Effector CD4-positive, alpha-beta T cell (primary cell): ENCODE results near the gene MAP3K10.
"Not testable (repeated sequence)": the region's sequence is repeated elsewhere in the genome, so short reads cannot be mapped to it uniquely, and the experiment has no call there.

Experiments used
- DNase-seq: peaks from one replicate; pipeline ENCODE4 v3.0.0-alpha.2; 2020
- total RNA-seq: gene quantifications from one replicate; lab custom pipeline; 2026; lab: John Stamatoyannopoulos, UW

Gene MAP3K10
- 25.1 reads per million, percentile 52 among the genes with 10 or more reads in this experiment for total RNA-seq

DNA sequence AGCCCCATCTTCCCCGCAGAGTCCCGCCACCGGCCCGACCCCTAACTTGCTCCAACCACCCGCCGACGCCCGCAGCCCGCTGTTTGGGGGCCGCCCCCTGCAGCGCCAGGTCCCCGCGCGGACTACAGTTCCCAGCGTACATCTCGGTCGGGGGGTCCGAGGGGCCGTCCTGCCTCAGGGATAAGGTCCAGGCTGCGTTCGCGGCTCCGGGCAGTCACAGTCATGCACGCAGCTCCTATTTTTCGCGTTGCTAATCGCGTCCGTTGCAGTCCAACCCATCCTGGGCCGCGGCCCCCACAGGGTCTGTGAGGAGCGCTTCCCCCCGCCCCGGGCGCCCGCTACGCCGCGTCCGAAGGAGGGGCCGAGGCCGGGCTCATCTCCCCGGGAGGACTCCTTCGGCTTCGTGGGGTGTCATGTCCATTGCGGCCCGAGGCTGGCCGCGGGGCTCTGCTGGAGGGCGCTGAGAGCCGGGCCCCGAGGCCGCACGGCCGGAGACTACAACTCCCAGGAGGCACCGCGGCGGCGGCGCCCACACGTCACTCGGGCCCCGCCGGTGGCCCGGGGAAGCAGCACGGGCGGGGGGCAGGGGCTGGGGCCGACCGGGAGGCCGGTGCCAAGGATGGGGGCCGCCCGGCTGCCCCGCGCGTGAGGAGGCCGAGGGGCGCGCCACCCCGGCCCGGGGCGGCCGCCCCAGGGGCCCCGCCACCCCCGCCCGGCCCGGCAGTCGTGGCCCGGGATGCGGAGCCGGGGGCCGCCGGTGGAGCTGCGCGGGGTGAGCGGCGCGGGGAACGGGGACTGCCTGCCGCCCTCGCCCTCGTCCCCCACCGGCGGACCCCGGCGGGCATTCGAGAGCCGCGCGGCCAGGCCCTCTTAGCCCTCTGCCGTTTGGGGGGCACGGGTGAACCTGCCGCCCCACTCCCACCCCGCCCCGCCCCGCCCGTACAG lies at the start of gene MAP3K10:
Gene MAP3K10 (plus strand): TSS at position 536 of the 945 bp plus-strand sequence. CDS start 606 bp downstream, outside the sequence.
- DNase-seq, result peak; percentile 65

DNA sequence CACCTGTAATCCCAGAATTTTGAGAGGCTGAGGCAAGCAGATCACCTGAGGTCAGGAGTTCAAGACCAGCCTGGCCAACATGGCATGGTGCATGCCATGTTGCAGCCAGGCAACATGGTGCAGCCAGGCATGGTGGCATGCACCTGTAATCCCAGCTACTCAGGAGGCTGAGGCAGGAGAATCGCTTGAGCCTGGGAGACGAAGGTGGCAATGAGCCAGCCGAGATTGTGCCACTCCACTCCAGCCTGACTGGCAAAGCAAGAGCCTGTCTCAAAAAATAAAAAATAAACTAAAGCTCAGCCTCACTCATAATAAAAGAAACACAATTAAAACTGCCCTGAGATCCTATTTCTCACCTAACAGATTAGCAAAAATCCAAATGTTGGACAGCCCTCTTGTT lies 49.7 kb upstream of the MAP3K10 start:
- DNase-seq, result no peak

DNA sequence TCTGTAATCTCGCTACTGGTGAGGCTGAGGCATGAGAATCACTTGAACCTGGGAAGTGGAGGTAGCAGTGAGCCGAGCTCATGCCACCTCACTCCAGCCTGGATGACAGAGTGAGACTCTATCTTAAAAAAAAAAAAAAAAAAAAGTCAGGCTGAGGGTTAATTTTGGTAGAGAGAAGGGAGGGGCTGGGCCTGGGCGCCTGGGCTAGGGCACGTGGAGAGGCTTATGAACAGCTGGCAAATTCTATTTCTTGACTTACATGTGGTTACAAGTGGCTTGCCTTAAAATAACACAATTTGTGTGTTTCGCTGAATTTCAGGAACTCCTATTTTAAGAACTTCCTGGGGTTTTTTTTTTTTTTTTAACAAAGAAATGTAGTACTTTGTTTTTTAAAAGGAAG lies 47.6 kb upstream of the MAP3K10 start:
- no peak for DNase-seq

DNA sequence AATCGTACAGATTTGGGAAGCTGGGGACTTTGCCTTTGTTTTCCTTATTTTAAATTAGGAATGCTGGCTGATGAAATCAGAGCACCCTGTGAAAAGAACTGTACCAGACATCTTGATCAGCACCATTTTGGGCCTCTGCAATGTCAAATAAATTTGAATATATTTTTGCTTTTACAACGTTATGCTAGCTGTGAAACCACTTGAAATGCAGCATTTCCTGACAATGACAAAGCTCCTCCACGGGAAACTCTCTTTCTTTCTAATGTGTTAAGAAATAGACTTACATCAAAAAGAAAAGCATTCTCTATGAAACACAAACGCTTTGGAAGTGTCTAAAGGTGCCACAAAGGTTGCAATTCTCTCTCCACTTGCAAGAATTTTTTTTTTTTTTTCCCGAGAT lies 47.1 kb upstream of the MAP3K10 start:
- DNase-seq, result no peak

DNA sequence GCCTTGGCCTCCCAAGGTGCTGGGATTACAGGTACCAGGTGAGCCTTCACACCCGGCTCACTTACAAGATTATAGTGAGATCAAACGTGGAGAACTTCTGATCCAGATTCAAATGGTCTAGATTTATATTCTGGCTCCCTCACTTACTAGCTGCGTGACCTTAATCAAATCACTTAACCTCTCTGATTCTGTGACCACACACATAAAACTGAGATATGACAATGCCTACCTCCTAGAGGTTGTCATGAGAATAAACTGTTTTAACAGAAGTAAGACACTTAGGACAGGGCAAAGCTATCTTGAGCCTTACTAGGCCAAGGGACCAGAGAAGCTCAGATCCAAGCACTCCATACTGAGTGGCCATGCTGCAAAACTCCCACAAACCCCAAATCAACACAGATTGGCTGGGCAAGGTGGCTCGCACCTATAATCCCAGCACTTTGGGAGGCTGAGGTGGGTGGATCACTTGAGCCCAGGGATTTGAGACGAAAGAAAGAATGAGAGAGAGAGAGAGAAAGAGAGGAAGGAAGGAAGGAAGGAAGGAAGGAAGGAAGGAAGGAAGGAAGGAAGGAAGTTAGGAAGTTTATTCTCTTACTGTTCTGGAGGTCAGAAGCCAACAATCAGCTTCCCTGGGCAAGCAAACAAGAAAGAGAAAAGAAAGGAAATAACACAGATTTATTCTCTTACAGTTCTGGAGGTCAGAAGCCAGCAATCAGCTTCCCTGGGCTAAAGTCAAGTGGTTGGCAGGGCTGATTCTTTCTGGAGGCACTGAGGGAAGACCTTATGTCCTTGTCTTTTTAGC lies 46.1 kb upstream of the MAP3K10 start:
- DNase-seq, result no peak

DNA sequence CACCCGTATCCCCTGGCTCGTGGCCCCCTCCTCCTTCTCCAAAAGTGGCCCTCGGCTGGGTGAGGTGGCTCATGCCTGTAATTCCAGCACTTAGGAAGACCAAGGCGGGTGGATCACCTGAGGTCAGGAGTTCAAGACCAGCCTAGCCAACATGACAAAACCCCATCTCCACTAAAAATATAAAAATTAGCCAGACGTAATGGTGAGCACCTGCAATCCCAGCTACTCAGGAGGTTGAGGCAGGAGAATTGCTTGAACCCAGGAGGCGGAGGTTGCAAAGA lies 45.5 kb upstream of the MAP3K10 start:
- DNase-seq, result not testable (repeated sequence)

DNA sequence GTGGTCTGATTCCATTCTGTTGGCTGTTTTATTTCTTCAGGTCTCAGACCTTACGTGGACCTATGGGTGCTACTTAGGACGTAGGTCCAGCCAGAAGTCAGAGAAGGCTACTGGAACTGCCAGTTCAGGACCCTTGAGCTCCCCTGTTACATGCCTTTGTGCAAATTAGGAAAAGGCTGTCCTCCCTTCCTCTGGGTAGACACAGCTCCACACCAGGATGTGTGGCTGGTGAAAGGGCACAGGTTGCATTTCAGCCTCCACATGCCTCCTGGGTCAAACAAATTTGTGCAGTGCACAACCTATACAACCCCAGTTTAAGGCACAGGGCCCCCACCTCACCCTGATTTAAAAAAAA lies 43.9 kb upstream of the MAP3K10 start:
- DNase-seq, result no peak

DNA sequence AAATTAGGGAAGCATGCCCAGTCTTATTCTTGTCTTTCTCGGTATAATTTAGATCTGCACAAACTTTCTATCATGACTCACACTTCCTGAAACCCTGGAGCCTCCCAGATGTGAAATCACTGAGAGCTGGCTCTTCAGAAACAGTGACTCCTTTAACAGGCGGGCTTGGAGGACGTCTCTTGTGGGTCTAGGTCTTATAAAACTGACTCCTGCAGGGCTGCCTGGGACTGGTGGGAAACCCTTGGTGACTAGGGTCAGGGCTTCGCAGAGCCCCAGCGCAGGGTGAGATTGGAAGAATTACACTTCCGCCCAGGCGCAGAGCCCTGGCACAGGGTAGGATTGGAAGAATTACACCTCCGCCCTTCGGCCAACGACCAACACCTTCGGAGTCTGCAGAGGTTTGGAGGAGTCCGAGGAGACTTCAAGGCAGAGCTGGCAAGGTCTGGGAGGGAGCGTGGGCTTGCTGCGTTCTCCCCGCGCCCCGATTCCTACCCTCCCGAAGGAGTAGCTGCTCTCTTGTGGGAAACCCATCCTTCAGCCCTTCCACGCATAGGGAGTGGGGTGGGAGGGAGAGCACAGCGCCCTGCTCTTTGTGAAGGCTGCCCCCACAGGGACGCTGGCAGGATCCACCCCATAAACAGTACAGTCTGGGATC lies 43.4 kb upstream of the MAP3K10 start:
- DNase-seq, result no peak

DNA sequence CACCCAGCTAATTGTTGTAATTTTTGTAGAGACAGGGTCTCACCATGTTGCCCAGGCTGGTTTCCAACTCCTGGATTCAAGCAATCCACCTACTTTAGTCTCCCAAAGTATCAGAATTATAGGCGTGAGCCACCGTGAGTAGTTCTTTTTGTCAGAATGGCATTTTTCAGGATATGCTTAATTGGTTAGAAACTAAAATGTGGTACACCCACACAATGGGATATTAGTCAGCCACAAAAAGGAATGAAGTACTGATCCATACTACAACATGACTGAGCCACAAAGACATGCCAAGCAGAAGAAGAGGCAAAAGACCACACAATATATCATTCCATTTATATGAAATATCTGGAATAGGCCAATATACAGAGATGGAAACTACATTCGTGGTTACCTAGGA lies 41.7 kb upstream of the MAP3K10 start:
- no peak for DNase-seq

DNA sequence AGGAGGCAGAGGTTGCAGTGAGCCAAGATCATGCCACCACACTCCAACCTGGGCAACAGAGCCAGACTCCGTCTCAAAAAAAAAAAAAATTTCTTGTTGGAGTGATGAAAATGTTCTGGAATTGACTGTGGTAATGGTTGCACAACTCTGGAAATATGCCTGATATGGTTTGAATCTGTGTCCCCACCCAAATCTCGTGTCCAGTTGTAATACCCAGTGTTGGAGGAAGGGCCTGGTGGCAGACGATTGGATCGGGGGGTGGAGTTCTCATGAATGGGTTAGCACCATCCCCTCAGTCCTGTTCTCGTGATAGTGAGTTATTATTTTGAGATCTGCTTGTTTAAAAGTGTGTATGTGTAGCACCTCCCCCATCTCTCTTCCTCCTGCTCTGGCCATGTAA lies 41.1 kb upstream of the MAP3K10 start:
- DNase-seq, result no peak

DNA sequence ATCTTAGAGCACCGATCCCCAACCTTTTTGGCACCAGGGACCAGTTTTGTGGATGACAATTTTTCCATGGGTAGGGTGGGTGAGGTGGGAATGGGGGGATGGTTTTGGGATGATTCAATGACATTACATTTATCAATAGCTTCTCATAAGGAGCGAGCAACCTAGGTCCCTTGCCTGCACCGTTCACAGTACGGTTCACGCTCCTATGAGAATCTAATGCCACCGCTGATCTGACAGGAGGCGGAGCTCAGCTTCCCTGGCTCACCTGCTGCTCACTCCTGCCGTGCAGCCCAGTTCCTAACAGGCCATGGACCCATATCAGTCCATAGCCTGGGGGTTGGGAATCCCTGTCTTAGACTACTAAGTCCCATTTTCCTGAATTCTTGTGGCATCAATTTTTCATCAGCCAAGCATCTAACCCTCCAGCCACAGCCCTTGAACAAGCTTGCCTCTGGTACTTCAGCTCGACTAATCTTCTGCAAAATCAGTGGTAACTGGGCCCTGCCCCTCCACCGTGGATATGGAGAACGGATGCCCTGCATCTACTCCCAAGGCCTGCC lies 37.0 kb upstream of the MAP3K10 start:
- no peak for DNase-seq

DNA sequence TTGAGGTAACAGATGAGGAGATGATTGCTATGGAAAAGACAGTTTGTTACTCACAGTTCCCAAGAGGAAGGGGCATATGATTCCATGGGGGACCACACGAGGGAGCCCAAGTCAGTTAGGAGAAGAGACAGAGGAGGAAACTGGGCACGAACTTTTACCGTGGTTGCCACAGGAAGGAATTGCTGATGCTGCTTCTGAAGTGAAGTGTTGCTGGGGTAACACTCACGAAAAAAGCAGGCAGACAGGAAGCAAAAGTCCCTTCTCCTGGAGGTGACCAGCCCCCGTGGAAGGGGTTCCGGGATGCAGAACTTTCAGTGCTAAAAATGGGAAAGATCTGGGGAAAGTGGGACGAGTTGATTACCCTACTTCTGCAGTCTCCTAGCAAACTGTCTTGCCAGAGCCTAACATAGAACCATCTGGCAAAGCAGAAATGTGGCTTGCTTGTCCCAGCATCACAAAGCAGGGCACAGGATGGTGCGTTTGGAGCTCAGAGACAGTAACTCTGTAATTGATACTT lies 35.4 kb upstream of the MAP3K10 start:
- DNase-seq, result no peak

DNA sequence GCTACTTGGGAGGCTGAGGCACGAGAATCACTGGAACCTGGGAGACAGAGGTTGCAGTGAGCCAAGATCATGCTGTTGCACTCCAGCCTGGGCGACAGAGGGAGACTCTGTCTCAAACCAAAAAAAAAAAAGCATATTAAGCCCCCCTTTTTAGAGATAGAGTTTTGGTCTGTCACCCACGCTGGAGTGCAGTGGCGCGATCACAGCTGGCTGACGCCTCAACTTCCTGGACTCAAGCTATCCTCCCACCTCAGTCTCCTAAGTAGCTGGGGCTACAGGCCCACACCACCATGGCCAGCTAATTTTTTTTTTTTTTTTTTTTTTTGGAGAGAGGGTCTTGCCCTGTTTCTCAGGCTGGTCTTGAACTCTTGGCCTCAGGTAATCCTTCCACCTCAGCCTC lies 34.2 kb upstream of the MAP3K10 start:
- DNase-seq, result no peak

DNA sequence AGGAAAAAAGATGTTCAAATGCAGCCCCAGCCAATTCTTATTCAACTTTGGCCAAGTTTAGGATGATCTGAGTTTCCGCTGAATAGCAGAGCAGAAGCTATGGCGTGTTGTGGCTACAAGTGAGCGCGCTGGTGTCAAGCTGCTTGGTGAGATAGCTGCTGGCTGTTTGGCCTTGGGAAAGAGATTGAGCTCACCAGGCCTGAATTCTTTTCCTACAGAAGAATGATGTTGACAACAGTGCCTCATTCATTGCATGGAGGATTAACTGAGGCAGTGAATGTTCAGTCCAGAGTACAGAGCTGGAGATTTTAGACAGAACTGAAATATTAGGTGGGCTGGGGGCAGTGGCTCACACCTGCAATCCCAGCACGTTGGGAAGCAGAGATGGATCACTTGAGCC lies 31.5 kb upstream of the MAP3K10 start:
- DNase-seq, result no peak

DNA sequence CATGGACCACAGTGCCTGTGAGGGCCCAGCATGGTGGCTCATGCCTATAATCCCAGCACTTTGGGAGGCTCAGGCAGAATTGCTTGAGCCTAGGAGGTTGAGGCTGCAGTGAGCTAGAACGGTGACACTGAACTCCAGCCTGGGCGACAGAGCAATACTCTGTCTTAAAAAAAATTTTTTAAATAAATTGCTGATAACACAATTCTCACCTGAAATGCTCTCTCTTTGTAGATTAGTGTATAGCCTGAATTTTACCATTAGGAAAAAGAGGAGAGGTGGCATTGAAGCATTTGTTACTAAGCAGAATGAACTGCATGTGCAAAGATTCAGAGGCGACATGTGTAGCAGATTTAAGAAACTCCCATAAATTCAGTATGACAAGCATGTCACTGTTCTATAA lies 29.1 kb upstream of the MAP3K10 start:
- no peak for DNase-seq

DNA sequence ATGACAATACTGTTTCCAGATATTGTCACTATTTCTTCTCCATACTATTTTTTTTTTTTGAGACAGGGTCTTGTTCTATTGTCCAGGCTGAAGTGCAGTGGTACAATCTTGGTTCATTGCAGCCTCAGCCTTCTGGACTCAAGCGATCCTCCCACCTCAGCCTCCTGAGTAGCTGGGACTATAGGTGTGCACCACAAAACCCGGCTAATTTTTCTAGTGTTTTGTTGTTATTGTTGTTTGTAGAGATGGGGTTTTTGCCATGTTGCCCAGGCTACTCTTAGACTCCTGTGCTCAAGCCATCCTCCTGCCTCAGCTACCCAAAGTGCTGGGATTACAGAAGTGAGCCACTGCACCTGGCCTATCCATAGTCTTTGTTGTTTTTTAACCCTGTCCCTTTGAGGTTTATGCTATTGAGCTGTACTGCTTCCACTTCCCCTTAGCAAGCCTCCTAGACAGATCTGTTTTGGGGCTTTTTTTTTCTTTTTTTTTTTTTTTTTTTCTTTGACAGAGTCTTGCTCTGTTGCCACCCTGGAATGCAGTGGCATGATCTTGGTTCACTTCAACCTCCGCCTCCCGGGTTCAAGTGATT lies 27.6 kb upstream of the MAP3K10 start:
- DNase-seq, result no peak

DNA sequence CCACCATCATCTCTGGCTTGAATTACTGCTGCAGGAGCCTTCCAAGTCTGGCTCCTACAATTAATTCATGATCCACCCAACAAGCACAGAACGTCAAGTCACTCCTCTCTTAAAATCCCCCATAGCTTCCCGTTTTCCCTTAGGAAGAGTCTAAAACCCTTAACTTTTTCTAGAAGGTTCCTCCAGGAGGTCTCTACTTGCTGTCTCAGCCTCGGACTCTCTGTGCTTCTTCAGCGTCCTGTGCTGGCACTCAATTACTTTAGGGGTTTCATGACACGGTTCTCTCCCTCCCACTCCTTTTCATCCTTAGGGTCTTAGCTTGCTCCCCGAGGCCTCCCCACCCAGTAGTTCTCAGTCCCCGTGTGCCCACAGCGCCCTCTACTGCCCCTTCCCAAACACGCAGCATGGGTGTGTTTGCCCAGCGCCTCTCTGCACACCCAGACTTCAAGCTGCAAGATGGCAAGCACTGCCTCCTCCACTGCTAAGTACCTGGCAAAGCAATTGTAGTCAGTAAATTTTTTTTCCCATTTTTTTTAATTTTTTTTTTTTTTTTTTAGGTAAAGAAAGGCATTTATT lies 25.8 kb upstream of the MAP3K10 start:
- peak; percentile 26 for DNase-seq

DNA sequence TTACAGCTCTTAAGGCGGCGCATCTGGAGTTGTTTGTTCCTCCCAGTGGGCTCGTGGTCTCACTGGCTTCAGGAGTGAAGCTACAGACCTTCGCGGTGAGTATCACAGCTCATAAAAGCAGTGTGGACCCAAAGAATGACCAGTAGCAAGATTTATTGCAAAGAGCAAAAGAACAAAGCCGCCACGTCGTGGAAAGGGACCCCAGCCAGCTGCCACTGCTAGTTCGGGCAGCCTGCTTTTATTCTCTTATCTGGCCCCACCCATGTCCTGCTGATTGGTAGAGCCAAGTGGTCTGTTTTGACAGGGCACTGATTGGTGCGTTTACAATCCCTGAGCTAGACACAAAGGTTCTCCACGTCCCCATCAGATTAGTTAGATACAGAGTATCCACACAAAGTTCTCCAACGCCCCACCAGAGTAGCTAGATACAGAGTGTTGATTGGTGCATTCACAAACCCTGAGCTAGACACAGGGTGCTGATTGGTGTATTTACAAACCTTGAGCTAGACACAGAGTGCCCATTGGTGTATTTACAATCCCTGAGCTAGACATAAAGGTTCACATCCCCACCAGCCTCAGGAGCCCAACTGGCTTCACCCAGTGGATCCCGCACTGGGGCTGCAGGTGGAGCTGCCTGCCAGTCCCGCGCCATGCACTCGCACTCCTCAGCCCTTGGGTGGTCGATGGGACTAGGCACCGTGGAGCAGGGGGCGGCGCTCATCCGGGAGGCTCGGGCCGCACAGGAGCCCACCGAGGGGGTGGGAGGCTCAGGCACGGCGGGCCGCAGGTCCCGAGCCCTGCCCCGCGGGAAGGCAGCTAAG lies 21.5 kb upstream of the MAP3K10 start:
- DNase-seq, result not testable (repeated sequence)

DNA sequence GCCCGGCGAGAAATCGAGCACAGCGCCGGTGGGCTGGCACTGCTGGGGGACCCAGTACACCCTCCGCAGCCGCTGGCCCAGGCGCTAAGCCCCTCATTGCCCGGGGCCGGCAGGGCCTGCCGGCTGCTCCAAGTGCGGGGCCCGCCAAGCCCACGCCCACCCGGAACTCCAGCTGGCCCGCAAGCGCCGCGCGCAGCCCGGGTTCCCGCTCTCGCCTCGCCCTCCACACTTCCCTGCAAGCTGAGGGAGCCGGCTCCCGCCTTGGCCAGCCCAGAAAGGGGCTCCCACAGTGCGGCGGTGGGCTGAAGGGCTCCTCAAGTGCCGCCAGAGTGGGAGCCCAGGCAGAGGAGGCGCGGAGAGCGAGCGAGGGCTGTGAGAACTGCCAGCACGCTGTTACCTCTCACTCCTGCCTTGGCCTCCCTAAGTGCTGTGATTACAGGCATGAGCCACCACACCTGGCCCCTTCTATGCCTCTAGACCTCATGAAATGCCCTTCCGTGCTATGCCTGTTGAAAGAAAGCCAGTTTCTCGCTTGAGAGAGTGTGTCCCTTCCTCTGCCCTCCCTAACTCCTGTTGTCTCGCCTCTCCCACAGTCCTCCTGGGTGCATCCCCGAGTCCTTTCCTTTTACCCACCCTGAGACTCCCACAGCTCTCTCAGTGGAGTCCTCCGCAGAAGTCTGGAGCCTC lies 20.8 kb upstream of the MAP3K10 start:
- not testable (repeated sequence) for DNase-seq

DNA sequence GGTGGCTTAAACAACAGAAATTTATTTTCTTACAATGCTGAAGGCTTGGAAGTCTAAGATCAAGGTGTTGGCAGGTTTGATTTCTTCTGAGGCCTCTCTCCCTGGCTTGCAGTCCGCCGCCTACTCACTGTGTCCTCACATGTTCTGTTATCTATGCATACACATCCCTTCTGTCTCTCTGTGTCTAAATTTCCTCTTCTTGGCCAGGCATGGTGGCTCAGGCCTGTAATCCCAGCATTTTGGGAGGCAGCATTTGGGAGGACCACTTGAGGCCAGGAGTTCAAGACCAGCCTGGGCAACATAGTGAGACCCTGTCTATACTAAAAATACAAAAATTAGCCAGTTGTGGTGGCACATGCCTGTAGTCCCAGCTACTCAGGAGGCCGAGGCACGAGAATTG lies 19.9 kb upstream of the MAP3K10 start:
- not testable (repeated sequence) for DNase-seq

DNA sequence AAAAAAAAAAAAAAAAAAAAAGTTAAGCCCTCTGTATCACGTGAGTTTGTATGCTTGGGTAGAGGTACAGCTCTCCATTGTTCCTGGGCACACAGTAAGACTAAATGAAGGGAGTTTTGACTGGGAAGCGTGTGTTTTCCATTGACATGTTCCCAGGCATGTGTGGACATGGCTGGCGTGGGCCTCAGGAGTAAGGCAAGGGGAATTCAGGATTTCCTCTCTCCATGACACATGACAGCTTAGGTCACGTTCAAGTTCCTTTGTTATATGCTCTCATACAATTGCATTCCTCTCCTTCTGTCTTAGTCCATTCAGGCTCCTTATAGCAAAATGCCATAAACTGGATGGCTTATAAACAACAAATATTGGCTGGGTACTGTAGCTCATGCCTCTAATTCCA lies 17.1 kb upstream of the MAP3K10 start:
- DNase-seq, result no peak
